ENCODE measurements around the gene INTS2. TPM values are rescaled to one million over a fixed set of nuclear protein-coding genes. Genes with fewer than 3 reads are reported as not detected.
"Not testable (repeated sequence)": the region's sequence is repeated elsewhere in the genome, so short reads cannot be mapped to it uniquely, and the experiment has no call there.

The INTS2 gene
- total RNA-seq, 1 experiment from 2014 or later: 9.4 TPM

DNA sequence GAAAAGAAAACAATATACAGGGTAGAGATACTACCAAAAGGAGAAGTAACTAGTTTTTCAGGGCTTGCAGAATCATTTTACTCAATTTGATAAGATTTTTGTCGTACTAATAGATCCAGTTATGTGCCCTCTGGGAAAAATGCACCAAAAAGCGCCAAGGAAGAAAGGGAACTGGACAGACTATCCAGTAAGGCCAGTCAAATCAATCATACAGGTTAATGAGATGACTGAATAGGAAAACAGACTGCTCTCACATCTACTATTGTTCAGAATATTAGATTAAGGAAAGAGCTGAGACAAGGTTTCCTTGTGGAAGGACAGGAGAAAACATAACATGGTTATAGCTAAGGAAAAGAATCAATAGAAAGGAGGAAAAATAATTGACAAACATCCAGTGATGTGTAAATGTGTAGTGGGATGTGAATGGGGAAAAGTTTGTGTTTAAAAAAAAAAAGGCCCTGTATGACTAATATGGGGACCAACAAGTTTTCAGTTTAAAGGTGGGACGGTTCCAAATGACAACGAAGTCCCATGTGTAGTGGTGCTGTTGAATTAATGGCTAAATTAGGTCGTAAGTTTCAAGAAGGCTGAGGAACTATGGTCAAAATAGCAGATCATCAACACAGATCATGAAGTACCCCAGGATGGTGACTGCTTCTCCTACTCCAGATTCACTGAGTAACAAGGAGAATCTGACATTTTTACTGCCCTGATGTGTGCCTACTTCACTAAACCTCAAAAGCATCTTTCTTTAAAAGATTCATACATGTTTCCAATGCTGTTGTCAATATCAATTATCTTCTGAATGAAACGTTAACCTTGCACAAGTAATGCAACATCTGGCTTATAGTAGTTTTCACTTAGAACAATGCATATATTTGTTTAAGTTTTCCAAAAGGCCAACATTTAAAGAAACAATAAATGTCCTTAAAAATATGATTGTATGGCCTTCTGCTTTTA is 105.2 kb downstream of the INTS2 start:
- H3K4me1 Mint-ChIP-seq (ENCODE audit: low read depth, unreplicated experiment): no peaks in the 10 kb centered on the region
- BruUV-seq (replicated peaks): no TSS peak

DNA sequence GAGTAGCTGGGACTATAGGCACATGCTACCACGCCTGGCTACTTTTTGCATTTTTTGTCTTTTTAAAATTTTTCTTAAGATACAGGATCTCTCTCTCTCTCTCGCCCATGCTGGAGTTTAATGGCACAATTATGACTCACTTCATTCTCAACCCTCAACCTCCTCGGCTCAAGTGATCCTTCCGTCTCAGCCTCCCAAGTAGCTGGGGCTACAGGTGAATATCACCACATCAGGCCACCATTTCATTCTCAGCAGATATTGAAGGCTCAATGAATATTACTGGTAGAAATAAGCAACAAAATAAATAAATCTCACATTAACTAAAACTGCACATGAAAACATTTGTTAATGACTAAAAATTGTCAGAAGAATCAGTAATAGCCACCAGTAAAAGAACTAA is 106.1 kb downstream of the INTS2 start:
- intact Hi-C loops (cut with micrococcal nuclease; ENCODE audit: unreplicated experiment): no loop called here
- no peaks in the 10 kb centered on the region for H3K4me1 Mint-ChIP-seq (ENCODE audit: low read depth, unreplicated experiment)
- CTCF ChIA-PET: no interaction called here
- BruUV-seq (replicated peaks): no TSS peak
- no peak overlapping the region for H3K4me3 Mint-ChIP-seq (ENCODE audit: low read depth, unreplicated experiment)
- DNase-seq: no peak
- TF ChIP-seq, protein P1, sequence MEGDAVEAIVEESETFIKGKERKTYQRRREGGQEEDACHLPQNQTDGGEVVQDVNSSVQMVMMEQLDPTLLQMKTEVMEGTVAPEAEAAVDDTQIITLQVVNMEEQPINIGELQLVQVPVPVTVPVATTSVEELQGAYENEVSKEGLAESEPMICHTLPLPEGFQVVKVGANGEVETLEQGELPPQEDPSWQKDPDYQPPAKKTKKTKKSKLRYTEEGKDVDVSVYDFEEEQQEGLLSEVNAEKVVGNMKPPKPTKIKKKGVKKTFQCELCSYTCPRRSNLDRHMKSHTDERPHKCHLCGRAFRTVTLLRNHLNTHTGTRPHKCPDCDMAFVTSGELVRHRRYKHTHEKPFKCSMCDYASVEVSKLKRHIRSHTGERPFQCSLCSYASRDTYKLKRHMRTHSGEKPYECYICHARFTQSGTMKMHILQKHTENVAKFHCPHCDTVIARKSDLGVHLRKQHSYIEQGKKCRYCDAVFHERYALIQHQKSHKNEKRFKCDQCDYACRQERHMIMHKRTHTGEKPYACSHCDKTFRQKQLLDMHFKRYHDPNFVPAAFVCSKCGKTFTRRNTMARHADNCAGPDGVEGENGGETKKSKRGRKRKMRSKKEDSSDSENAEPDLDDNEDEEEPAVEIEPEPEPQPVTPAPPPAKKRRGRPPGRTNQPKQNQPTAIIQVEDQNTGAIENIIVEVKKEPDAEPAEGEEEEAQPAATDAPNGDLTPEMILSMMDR (IDR thresholded peaks at IDR 0.05; ENCODE audit: unreplicated experiment): no peak
- peaks cover 5% of the 10 kb centered on the region for H3K36me3 Mint-ChIP-seq (ENCODE audit: insufficient read depth, unreplicated experiment)
- no peaks in the 10 kb centered on the region for H3K9me3 Mint-ChIP-seq (ENCODE audit: low read depth, unreplicated experiment)
- H3K27me3 Mint-ChIP-seq (ENCODE audit: unreplicated experiment): no peaks in the 10 kb centered on the region
- no peak overlapping the region for H3K27ac Mint-ChIP-seq (ENCODE audit: unreplicated experiment)

More for the DNA sequence above, 105.2 kb downstream of the INTS2 start:
- no peak overlapping the region for H3K4me3 Mint-ChIP-seq (ENCODE audit: low read depth, unreplicated experiment)
- H3K27ac Mint-ChIP-seq (ENCODE audit: unreplicated experiment): no peak overlapping the region
- DNase-seq: no peak
- peaks cover 5% of the 10 kb centered on the region for H3K36me3 Mint-ChIP-seq (ENCODE audit: insufficient read depth, unreplicated experiment)
- no peaks in the 10 kb centered on the region for H3K27me3 Mint-ChIP-seq (ENCODE audit: unreplicated experiment)
- no peaks in the 10 kb centered on the region for H3K9me3 Mint-ChIP-seq (ENCODE audit: low read depth, unreplicated experiment)
- intact Hi-C loops (cut with micrococcal nuclease; ENCODE audit: unreplicated experiment): no loop called here
- TF ChIP-seq, protein P1 (IDR thresholded peaks at IDR 0.05; ENCODE audit: unreplicated experiment): no peak
- CTCF ChIA-PET: interaction anchor here (0.6 kb wide), 1 partner anchor 18 kb away, joined by 5 read pairs; no protein-coding TSS in a partner anchor

DNA sequence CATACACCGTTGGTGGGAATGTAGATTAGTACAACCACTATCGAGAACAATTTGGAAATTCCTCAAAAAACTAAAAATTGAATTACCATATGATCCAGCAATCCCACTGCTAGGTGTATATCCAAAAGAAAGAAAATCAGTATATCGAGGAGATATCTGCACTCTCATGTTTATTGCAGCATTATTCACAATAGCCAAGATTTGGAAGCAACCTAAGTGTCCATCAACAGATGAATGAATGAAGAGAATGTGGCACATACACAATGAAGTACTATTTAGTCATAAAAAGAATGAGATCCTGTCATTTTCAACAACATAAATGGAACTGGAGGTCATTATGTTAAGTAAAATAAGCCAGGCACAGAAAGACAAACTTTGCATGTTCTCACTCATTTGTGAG is 108.5 kb downstream of the INTS2 start:
- DNase-seq; H3K9me3 Mint-ChIP-seq (ENCODE audit: low read depth, unreplicated experiment); H3K4me3 Mint-ChIP-seq (ENCODE audit: low read depth, unreplicated experiment); BruUV-seq (replicated peaks); H3K27ac Mint-ChIP-seq (ENCODE audit: unreplicated experiment); H3K36me3 Mint-ChIP-seq (ENCODE audit: insufficient read depth, unreplicated experiment); H3K4me1 Mint-ChIP-seq (ENCODE audit: low read depth, unreplicated experiment); CTCF ChIA-PET; H3K27me3 Mint-ChIP-seq (ENCODE audit: unreplicated experiment); intact Hi-C loops (cut with micrococcal nuclease; ENCODE audit: unreplicated experiment): not testable (repeated sequence)

DNA sequence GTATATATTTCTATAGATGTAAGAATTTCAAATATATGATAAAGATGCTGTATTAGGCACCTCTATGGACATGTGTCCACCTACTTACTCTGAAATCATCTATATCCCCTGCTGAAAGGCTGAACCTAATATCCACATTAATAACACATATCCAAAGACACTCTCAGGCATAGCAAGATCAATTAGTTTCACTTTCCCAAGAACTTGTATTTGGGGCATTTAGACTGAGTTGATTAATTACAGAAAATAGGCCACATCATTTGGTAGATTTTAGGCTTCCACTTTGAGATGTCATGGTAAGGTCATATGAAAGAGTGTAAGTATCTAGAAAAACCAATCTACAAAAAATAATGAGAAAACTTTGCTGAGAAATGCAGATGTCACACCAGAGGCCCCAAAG is 109.6 kb downstream of the INTS2 start:
- no peaks in the 10 kb centered on the region for H3K27me3 Mint-ChIP-seq (ENCODE audit: unreplicated experiment)
- DNase-seq: no peak
- TF ChIP-seq, protein P1 (IDR thresholded peaks at IDR 0.05; ENCODE audit: unreplicated experiment): no peak
- no TSS peak for BruUV-seq (replicated peaks)
- intact Hi-C loops (cut with micrococcal nuclease; ENCODE audit: unreplicated experiment): no loop called here
- H3K27ac Mint-ChIP-seq (ENCODE audit: unreplicated experiment): no peak overlapping the region
- H3K36me3 Mint-ChIP-seq (ENCODE audit: insufficient read depth, unreplicated experiment): peaks cover 5% of the 10 kb centered on the region
- CTCF ChIA-PET: no interaction called here
- no peaks in the 10 kb centered on the region for H3K4me1 Mint-ChIP-seq (ENCODE audit: low read depth, unreplicated experiment)
- H3K9me3 Mint-ChIP-seq (ENCODE audit: low read depth, unreplicated experiment): no peaks in the 10 kb centered on the region
- no peak overlapping the region for H3K4me3 Mint-ChIP-seq (ENCODE audit: low read depth, unreplicated experiment)

DNA sequence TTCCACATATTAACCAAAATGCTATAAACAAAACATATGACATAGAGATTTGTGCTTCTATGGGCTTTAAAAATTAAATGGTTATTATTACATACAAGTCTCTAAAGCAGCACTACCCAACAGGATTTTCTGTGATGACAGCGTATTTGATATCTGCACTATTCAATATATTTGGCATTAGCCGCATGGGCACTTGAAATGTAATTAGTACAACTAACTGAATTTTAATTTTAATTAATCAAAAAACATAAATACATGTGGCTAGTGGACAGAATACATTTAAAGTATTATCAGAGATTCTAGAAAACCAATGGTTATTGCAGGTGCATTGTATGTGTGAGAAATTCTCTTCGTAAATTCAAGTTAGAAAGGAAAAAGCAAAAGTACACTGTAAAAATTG is 110.3 kb downstream of the INTS2 start:
- BruUV-seq (replicated peaks): no TSS peak
- H3K27me3 Mint-ChIP-seq (ENCODE audit: unreplicated experiment): no peaks in the 10 kb centered on the region

More for the DNA sequence above, 110.3 kb downstream of the INTS2 start:
- intact Hi-C loops (cut with micrococcal nuclease; ENCODE audit: unreplicated experiment): no loop called here
- CTCF ChIA-PET: no interaction called here
- Mint-ChIP-seq H3K4me1 (ENCODE audit: low read depth, unreplicated experiment) (no peaks in the 10 kb centered on the region), H3K36me3 (ENCODE audit: insufficient read depth, unreplicated experiment) (peaks cover 5% of the 10 kb centered on the region), H3K4me3 (ENCODE audit: low read depth, unreplicated experiment) (no peak overlapping the region), H3K9me3 (ENCODE audit: low read depth, unreplicated experiment) (no peaks in the 10 kb centered on the region), H3K27ac (ENCODE audit: unreplicated experiment) (no peak overlapping the region)
- no peak for DNase-seq
- TF ChIP-seq, protein P1 (IDR thresholded peaks at IDR 0.05; ENCODE audit: unreplicated experiment): no peak

All from Calu3 (cell line).